RCC 7860 (cell line): ENCODE measurements around the gene OSBPL10.

ENCODE experiments used
- DNase-seq: peaks from one replicate; pipeline ENCODE4 v3.0.0-alpha.2; 2015; ENCODE audit warnings: low spot score
- FAIRE-seq: peaks from 2 replicates; lab custom pipeline; 2012; peaks lifted over from hg19 to GRCh38; lab: Jason Lieb, UNC

OSBPL10 gene

DNA sequence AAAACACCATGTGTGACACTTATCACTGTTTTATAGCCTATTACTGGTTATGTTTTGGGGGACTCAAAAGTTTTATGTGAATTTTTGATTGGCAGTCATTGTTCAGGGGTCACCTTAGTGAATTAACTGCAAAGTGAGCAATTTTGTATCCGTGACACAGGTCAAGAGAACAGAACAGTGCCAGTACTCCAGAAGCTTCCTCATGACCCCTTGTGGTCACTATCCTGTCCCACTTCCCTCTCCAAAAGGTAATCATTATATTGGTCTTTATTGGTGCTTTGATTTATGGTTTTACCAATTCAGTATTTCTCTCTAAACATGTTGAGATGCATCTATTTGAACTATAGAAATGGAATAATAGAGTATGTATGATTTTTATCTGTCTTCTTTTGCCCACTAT, 341.2 kb downstream of the OSBPL10 start:
- DNase-seq, result no peak

DNA sequence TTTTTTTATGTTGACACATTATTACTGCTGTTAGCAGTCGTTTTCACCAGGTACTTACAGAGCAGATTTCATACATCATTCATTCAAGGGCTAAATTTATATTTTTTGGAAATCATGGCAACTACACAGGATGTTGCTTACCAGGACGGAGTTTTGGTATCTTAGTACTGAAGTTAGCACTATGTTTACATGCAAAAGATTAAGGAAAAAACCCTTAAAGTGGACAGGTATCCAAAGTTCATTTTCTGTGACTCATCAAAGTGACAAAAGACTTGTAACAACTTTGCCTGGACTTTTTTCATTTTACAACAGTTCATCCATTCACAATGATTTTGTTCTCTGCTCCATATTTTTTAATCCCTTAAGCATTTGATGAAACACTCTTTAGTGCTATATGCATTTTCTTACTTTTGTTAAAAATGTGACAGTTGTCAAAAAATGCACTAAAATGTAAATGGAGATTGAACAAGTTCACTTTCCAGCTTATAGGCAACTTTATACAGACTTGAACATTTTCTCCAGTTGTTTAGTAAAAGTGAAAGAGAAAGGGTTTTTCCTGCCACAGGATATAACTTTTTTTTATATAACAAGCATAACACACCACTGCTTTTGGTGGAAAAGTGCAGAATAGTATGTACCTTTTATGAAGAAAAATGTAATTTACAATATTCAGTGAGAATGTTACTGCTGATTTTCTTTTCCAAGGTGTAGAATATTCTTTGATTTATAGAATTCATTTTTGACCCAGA, 344.2 kb downstream of the OSBPL10 start:
- no peak for FAIRE-seq
- no peak for DNase-seq

More for the DNA sequence above, 341.2 kb downstream of the OSBPL10 start:
- FAIRE-seq, result no peak

- DNase-seq, result no peak
- FAIRE-seq, result no peak
Measured at GRCh38 chr3:31636049-31636448, 345.0 kb downstream of the OSBPL10 start.

DNA sequence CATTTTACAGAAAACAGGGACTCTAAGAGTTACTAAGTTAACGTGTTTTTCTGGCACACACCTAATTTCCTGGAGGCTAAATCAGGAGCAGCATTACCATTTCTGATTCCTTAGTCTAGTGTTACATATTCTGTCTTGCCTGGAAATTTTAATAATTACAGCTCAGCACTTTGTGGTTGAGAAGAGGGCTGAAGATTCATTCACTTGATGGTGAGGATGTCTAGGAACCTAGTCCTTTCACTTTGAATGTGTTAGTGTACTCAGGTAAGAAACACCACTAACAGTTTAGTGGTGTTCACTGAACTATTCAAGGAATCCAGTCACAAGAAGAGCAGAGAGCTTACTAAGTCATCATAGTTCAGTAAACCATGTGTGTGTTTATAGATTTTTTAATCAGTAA, 345.5 kb downstream of the OSBPL10 start:
- no peak for FAIRE-seq
- no peak for DNase-seq

GRCh38 chr3:31634476-31634875, 346.6 kb downstream of the OSBPL10 start:
- FAIRE-seq (no peak), DNase-seq (no peak)

GRCh38 chr3:31629054-31629453, 352.0 kb downstream of the OSBPL10 start:
- DNase-seq (no peak), FAIRE-seq (no peak)

DNA sequence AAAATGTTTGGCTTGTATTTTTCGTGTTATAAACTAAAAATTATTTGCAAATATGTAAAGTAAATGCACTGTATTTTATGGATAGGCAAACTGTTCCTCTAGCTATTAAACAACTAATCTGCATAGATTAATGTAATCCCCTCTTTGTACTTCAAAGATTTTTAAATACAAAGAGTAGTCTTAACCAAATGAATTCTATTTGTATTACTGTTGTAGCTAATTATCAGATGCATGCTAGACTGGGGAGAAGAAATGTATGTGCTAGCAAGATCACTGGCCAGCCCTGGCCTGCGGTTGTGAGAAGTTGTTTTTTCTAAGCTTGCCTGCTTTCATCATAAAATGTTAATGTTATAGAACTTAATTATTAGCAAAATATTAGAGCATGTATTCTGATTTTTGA, 355.7 kb downstream of the OSBPL10 start:
- no peak for DNase-seq
- no peak for FAIRE-seq

DNA sequence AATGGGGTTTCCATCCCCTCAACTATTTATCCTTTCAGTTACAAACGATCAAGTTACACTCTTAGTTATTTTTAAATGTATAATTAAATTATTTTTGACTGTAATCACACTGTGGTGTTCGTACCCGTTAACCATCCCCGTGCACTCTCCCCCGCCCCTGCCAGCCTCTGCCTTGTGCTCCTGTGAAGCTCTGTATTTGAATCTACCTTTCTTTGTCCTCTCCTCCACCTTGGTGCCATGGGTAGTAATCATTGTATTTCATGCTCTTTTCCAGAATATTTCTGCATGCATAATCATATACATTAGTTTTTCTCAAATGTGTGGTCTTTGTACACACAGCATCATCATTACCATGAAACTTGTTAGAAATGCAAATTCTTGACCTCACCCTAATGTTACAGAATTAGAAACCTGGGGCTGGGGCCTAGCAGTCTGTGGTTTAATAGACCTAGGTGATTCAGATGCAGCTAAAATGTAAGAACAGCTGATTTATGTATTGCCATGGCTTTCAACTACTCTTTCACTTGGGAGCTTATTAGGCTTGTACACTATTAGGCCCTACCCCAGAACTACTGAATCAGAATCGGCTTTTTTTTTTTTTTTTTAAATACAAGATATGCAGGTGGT, 356.9 kb downstream of the OSBPL10 start:
- FAIRE-seq, result no peak
- DNase-seq, result no peak

DNA sequence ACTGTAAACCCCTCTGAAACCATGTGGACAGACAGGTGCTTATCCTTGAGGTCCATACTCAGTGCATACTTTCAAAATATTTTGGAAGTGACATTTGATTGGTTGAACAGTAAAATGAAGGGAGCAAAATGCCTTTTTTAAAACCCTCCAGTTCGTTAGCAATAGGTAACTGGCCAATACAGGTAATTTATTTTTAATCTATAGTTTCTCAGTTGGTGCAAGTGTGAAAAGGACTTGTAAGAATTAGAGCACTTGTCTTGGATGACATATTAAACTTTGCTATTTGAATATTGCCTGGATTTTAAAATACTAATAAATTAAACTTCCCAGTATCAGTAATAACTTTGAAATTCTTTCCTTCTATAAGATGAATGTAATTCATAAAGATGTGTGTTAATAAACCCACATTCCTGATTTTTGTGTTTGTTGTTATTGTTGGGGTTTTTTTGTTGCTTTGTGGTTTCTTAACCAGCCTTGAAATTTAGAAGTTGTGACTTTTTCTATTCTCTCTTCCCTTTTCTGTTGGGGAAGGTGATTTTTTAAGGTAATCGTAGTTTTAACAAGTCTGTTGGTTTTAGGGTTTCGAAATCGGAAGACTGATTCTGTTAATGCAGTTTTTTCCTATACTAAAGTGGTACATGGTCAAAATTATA, 358.3 kb downstream of the OSBPL10 start:
- FAIRE-seq (no peak), DNase-seq (no peak)

GRCh38 chr3:31621314-31621713, 359.7 kb downstream of the OSBPL10 start:
- DNase-seq (no peak), FAIRE-seq (no peak)

DNA sequence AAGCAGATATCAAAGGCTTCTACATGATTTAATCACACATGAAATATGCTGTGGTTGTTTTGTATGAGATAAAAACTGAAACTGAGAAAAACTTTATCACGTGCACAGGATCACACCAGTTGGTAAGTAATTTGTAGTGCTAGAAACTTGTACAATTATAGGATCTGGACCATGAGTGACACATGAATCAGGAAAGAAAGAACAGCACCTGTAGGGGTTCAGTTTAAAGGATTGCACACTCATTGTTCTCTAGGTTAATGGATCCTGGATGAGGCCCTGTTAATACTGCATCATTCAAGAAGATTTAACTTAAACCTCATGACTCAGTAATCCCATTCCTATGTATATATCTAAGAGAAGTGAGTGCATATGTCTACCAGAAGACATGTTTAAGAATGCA, 360.4 kb downstream of the OSBPL10 start:
- DNase-seq, result no peak
- no peak for FAIRE-seq

- DNase-seq (no peak), FAIRE-seq (no peak)
Measured at GRCh38 chr3:31616711-31617110, 364.4 kb downstream of the OSBPL10 start.

GRCh38 chr3:31615071-31615875, 365.8 kb downstream of the OSBPL10 start:
- DNase-seq (no peak), FAIRE-seq (no peak)

- no peak for FAIRE-seq
- DNase-seq, result no peak
Measured at GRCh38 chr3:31614162-31614921, 366.7 kb downstream of the OSBPL10 start.

GRCh38 chr3:31613654-31614053, 367.4 kb downstream of the OSBPL10 start:
- DNase-seq, result no peak
- FAIRE-seq, result no peak

GRCh38 chr3:31613177-31613576, 367.9 kb downstream of the OSBPL10 start:
- FAIRE-seq, result no peak
- no peak for DNase-seq
